ENCODE data around the gene TMEM178B.

Gene TMEM178B

GRCh38 chr7:141442781-141443180, 368.9 kb downstream of the TMEM178B start:
- DNase-seq: no peak

GRCh38 chr7:141444961-141445360, 371.1 kb downstream of the TMEM178B start:
- DNase-seq: no peak

GRCh38 chr7:141451232-141451631, 377.4 kb downstream of the TMEM178B start:
- DNase-seq: no peak

GRCh38 chr7:141452911-141453310, 379.0 kb downstream of the TMEM178B start:
- no peak for DNase-seq

DNA sequence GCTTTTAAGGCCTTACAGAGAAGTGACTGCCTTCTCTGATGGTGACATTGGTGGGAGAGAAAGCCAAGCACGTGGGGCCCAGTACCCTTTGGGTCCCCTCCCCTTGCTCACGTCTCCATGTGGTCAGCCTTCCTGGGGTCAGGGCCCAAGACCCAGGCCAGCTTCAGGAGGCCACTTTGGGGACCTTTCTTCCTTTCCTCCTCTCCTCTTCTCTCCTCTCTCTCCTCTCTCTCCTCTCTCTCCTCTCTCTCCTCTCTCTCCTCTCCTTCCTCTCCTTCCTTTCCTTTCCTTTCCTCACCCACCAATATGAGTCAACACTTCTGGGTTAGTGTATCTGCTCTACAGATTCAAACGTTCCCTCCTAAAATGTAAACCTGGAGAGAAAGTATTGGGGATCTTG, 380.5 kb downstream of the TMEM178B start:
- no peak for DNase-seq

GRCh38 chr7:141455723-141456122, 381.9 kb downstream of the TMEM178B start:
- DNase-seq: no peak

GRCh38 chr7:141456298-141456697, 382.4 kb downstream of the TMEM178B start:
- no peak for DNase-seq

GRCh38 chr7:141456711-141457110, 382.8 kb downstream of the TMEM178B start:
- DNase-seq: no peak

DNA sequence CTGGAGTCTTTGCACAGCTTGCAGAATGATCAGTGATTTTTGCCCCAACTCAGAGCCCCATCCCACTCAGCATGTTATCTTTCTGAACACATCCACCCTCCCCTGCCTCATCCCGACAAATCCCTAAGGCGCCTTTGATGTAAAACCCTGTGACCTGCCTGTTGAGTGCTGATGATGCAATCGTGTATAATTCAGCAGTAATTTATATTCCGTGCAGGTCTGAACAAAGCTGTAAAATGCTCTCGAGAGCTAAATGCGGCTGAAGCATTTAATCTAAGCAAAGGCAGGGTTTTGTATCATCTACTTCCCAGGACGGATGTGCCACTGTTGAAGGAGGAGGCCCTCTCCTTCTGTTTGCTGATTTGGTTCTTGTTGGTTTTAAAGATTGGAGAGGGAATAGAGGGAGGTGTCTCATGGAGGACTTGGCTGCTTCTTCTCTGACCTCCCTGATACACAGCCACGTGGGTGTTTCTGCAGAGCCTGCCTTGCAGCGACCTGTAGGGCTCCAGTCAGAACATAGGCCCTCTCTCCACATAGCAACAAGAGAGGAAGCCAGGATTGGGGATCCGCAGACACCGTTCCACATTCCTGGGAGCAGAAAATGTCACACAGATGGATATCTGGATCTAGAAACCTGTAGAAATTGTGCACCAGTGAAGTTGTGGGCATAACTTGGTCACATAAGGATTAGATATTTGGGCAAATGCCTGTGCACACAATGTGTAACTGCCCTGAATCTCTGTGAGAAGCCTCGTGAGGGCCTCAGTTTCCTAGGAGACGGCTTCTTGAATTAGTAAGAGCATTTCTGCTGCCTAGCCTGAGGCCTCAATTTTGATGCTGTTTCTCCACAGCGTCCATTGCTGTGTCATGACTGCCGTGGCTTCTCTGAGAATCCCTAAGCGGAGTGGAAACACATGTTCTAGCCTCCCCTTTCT, 387.2 kb downstream of the TMEM178B start:
- no peak for DNase-seq

- DNase-seq: no peak
Measured at GRCh38 chr7:141461924-141462323, 388.1 kb downstream of the TMEM178B start.

GRCh38 chr7:141462958-141463357, 389.1 kb downstream of the TMEM178B start:
- no peak for DNase-seq

DNA sequence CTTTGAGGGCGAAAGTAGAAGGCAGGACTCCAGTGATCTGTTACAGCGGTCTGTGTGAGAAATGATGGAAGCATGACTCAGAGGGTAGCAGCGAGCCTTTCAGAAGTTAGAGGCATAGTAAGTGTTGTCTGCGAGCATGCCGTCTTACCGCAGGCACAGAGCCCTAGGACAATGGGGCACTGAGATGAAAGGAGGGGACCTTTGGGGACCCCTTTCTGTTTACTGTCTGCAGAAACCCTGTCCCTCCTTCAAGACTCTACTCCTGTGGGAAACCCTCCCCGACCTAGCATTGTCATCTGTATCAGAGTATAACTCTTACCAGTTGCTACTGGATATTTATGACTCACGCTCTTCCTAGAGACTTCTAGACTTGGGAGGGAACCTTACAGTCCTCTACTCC, 390.1 kb downstream of the TMEM178B start:
- DNase-seq: no peak

DNA sequence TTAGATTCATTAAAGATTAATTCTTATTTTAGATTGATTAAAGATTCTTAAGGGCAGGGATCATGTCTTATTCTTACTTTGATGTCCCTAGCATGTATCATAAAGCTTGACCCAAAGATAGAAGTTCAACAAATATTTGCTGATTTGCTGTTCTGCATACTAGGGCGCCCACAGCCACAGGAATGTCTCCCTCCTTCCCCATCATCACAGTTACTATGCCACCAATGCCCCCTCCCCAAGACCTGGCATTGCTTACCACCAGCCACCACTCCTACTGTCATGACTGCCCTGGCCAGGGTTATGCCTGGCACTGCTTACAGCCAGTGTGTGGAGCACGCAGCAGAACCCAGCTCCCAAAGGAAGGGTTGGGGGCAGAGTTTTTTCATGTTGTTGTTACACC, 390.7 kb downstream of the TMEM178B start:
- no peak for DNase-seq

GRCh38 chr7:141466151-141466904, 392.5 kb downstream of the TMEM178B start:
- DNase-seq: no peak

DNA sequence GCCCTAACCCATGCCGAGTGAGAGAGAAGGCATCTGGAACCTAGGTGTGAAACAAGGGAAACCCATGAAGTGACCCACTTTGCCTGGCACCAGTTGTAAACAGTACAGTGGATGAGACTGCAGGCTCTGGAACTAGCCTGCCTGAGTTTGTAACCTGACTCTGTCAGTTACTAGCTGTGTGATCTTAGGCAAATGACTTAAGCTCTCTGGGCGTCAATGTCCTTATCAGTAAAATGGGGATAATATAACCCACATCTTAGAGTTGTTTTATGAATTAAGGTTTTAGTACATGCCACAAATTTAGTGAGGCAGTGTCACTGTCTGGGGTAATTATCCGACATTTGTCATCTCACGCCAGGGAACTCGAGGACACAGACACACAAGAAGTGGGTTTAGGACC, 394.5 kb downstream of the TMEM178B start:
- no peak for DNase-seq

DNA sequence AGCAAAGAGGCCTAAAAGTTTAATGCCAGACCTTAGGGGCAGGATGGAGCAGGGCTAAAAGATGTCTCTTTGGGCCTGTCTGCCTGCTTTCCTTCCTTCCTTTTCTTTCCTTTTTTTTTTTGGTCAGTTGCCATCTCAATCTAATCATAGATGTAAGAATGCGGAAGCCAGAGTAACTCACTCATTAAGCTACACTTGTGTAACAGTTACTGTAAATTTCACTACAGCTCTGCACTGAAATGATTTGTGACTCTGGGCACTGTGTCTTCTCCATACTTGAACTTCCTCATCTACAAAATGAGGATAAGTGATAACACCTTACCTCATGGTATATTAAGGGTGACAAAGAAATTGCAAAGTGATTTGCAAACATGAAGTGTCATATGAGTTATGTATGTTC, 401.8 kb downstream of the TMEM178B start:
- DNase-seq: no peak

- no peak for DNase-seq
Measured at GRCh38 chr7:141477865-141478264, 404.0 kb downstream of the TMEM178B start.

DNA sequence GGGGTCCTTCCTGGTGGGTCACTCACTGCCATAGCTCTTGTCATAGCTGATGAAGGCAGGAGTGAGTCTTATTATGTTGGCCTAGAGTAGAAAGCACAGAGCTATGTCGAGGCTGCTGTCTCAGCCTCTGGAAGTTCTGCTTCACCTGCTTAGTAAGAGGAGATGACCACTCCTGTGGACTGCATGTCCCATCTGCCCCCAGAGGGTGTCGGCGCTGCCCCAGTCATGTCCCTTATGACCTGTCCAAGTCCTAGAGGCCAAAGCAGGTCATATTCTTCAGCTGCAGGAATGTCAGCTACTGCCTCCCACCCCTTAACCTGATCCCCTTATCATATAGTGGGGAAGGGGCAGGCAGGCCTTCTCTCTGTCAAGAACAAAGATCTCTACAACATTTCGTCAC, 405.0 kb downstream of the TMEM178B start:
- no peak for DNase-seq

DNA sequence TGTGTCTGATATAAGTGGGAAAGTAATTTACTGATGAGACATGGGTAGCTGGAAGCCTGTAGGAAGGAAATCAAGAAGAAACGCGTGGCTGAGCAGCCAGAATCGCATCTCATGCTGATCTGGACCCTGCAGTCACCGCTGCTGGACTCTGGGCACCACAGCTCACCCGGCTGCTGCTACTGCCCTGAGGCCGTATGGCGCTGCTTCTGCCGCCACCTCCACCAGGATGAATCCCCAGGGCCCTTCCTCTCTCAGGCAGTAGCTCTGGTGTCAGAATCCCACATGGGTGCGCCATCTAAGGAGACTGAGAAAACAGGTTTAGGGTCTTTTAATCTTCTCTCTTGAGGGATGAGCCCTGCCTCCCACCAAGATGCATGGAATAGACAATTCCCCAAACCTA, 407.1 kb downstream of the TMEM178B start:
- no peak for DNase-seq

DNA sequence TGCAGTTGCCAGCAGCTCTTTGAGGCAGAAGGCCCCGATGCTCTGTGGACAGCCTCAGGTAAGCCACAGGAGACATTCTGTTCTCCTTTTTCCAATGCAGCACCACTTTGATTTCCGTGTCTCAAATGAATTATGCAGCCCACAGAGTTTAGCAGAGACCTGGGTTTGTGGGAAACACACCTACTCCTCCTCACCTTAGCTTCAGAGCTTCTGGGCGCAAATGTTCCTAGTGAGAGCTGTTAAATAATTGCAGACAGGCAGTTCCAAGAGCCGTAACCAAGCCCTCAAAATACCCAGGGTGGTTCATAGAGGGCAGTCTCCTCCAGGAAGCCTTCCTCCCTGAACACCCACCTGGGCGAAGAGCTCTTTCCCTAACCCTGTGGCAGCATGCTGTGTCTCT, 408.1 kb downstream of the TMEM178B start:
- no peak for DNase-seq

DNA sequence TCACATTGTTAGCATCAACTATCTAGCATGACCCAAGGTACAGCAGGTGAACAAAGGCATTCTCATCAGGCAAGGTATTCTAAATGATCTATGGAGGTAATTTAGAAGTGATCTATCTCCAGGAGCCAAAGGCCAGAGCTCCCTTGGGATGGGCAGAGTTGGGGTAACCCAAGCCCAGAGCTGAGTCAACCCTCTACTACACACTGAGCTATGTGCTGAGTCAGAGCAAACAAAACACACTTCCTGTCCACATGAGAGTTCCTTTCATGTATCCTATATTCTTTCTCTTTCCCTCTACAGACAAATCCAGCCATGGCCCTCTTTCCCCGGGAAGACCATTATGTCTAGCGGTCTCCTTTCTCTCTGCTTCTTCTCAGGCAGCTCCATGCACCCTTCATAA, 409.2 kb downstream of the TMEM178B start:
- DNase-seq: no peak

DNA sequence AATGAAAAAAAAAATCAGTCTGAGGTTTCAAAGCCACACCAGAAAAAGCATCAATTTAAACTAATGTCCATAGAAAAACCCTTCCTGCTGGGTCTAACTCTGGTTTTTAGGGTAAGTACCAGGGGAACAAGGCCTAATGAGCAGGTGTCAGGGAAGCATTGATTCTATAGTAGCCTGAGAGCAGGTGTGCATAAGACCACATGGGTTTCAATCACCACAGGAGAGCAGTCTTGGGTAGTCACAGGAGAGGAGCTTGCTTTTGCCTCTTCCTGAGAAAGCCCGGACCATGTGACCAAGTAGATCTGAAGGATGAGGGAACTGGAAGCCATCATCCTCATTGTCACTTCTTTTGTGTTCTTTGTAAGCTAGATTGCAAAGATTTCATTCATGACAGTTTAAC, 411.0 kb downstream of the TMEM178B start:
- no peak for DNase-seq

DNA sequence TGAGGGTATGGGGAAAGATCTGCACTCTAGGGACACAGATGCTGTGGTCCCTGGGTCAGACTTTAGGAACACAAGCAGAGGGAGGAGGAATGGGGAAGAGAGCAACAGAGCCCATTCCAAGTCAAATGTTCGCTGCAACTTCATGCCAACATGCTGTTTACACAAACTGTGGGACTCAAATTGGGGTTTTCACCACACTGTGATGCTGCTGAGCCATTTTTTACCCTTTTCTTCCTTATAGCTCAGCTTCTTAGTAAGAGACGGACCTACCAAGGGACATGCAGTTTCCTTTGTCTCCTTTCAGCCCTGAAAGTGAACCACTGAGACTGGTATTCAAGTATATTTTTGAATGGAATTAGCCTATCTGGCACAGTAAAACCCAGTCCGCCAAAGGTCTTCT, 413.1 kb downstream of the TMEM178B start:
- DNase-seq: no peak

DNA sequence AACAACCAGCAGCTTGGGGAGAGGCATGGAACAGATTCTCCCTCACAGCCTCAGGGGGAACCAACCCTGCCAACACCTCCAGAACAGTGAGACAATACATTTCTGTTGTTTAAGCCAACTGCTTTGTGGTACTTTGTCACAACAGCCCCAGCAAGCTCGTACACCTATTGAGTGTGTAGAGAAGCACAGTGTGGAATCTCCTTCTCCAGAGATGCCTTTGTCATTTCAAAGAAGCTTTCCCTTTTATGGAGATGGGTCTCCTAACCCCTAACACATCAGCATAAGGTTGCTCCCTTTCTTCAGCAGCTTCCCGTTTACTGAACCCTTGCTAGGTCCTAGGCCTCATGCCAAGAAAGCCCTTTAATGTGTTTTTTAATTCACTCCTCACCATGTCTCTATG, 416.6 kb downstream of the TMEM178B start:
- no peak for DNase-seq
